Measurements from ENCODE around the gene PLXNA2.

Gene PLXNA2

DNA sequence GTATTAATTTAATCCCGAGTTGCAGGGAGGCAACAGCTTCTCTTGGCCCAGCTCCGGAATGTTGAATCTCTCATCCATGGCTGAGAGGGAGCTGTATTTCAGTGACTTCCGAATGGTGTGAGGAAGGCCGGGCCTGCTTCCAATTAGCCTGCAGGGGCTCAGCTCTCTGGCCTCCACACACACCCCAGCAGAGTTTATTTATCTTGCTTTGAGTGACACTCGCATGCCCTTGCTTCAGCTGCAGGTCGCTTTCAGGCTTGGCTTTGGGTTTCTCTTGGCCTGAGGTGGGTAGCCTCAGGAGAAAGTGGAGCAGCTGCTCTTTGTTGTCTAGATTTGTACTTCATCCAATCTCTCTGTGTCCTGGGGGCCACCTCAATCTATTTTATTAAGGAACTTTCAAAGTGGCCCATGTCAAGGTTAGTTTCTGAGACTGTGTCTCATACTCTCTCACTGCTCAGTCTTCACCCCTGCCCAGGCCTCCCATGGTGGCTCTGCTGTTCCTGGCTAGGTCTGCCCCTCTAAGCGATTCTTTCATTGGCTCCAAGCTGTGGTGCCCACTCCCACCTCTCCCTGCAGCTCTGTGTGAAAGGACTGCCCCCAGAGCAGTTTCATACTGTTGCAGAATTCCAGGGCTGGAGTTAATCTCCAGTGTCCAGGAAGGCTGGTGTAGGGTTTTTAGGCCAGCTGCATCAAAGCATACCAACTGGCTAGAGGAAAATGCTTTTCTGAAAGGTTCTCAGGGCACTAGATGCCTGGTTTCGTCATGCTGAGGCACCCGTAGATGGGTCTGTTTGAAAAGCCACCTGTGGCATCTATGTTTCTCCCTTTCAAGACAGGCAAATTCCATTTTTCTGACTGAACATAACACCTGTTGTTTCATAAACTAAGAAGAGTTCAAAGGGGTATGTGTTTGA is 153.5 kb downstream of the PLXNA2 start:
- TF ChIP-seq TAF1 (IDR thresholded peaks at IDR 0.05; ENCODE audit: borderline replicate concordance, insufficient read depth, low read length) (no peak), POLR2AphosphoS5 (IDR thresholded peaks at IDR 0.05; ENCODE audit: low read depth, low read length) (peak; percentile 49; the same call in 1 of the 2 replicates), SIN3A (IDR thresholded peaks at IDR 0.05; ENCODE audit: borderline replicate concordance, insufficient read depth, low read length) (0 out of 2 replicates have a peak, but pooled peaks have one; percentile 49), FOXP2 (optimal IDR thresholded peaks at IDR 0.05; ENCODE audit: borderline replicate concordance, extremely low read depth, extremely low read length, insufficient read depth) (peak; percentile 56)
- TF ChIP-seq, protein P1, sequence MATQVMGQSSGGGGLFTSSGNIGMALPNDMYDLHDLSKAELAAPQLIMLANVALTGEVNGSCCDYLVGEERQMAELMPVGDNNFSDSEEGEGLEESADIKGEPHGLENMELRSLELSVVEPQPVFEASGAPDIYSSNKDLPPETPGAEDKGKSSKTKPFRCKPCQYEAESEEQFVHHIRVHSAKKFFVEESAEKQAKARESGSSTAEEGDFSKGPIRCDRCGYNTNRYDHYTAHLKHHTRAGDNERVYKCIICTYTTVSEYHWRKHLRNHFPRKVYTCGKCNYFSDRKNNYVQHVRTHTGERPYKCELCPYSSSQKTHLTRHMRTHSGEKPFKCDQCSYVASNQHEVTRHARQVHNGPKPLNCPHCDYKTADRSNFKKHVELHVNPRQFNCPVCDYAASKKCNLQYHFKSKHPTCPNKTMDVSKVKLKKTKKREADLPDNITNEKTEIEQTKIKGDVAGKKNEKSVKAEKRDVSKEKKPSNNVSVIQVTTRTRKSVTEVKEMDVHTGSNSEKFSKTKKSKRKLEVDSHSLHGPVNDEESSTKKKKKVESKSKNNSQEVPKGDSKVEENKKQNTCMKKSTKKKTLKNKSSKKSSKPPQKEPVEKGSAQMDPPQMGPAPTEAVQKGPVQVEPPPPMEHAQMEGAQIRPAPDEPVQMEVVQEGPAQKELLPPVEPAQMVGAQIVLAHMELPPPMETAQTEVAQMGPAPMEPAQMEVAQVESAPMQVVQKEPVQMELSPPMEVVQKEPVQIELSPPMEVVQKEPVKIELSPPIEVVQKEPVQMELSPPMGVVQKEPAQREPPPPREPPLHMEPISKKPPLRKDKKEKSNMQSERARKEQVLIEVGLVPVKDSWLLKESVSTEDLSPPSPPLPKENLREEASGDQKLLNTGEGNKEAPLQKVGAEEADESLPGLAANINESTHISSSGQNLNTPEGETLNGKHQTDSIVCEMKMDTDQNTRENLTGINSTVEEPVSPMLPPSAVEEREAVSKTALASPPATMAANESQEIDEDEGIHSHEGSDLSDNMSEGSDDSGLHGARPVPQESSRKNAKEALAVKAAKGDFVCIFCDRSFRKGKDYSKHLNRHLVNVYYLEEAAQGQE (IDR thresholded peaks at IDR 0.05; ENCODE audit: insufficient read depth in 1 of 2, low read depth in 2 of 2, low read length in 2 of 2): peak in 1 of 2 experiments; percentile 60; a peak in 1 of 4 replicates

DNA sequence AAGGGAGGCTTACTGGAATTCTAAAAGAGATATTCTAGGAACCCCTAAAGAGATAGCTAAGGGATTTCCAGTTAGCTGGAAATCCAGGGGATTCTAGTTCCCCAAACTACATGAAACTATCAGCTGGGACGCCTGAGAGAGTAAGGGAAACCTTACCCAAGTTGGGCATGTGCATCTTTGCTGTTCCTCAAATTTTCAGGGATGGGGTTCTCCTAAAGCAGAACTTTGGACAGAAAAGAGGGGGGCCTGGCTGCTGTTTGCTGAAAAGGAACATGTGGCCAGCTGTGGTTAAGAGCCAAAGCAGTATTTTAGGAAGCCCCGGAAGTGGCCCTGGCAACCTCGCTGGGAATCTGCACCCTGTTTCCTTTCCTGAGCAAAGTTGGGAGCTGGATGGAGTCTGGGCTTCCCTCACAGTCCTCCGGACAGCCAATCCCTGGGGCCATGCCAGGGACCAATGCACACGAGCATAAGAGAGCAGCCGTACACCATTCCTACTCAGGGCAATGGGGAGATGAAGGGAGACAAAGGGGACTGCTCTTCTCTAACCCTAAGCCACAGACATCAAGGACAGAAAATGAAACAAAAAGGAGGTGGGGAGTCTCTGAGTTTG is 154.3 kb downstream of the PLXNA2 start:
- no peak for TF ChIP-seq TAF1 (IDR thresholded peaks at IDR 0.05; ENCODE audit: borderline replicate concordance, insufficient read depth, low read length)
- TF ChIP-seq, protein P1 (IDR thresholded peaks at IDR 0.05; ENCODE audit: insufficient read depth in 1 of 2, low read depth in 2 of 2, low read length in 2 of 2): no peak

DNA sequence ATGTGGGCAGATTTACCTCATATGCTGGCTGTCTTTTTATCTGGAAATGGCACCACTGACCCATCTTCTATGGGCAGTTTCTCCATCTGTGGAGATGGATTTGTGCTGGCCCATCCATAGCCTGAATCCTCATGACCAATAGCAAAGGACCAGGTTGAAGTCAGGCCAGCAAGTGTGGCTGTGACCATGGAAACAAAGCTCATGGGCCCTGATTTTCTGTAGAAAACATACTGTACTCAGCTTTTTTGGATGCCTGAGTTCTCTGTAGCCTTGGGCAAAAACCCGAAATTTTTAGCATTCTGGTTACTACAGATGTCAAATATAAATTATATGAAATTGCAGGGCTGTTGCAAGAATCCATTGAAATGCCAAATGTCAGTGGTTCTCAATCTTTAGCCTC is 155.0 kb downstream of the PLXNA2 start:
- TF ChIP-seq POLR2AphosphoS5 (IDR thresholded peaks at IDR 0.05; ENCODE audit: low read depth, low read length): no peak
- TF ChIP-seq FOXP2 (optimal IDR thresholded peaks at IDR 0.05; ENCODE audit: borderline replicate concordance, extremely low read depth, extremely low read length, insufficient read depth): no peak
- TF ChIP-seq, protein P1 (IDR thresholded peaks at IDR 0.05; ENCODE audit: insufficient read depth in 1 of 2, low read depth in 2 of 2, low read length in 2 of 2): no peak
- no peak for TF ChIP-seq TAF1 (IDR thresholded peaks at IDR 0.05; ENCODE audit: borderline replicate concordance, insufficient read depth, low read length)
- no peak for TF ChIP-seq SIN3A (IDR thresholded peaks at IDR 0.05; ENCODE audit: borderline replicate concordance, insufficient read depth, low read length)

DNA sequence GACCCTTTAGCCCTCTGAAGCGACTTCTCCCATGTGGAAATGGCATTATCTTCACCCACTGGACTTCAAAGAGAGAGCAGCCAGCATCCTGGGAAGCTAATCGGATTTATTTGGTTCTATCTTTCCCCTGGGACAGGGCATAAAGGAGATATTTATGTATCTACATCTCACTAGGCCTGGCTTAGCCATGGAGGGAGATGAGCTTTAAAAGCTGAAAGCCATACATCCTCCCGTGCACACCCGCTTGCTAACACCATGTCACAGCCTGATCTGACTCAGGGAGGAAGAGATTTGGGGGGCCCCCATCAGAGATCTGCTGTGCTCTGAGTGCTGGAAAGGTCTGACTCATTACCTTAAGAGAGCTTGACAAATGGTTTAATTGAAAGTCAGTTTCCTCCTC is 155.9 kb downstream of the PLXNA2 start:
- TF ChIP-seq POLR2AphosphoS5 (IDR thresholded peaks at IDR 0.05; ENCODE audit: low read depth, low read length): no peak
- TF ChIP-seq SIN3A (IDR thresholded peaks at IDR 0.05; ENCODE audit: borderline replicate concordance, insufficient read depth, low read length): no peak
- no peak for TF ChIP-seq FOXP2 (optimal IDR thresholded peaks at IDR 0.05; ENCODE audit: borderline replicate concordance, extremely low read depth, extremely low read length, insufficient read depth)
- no peak for TF ChIP-seq TAF1 (IDR thresholded peaks at IDR 0.05; ENCODE audit: borderline replicate concordance, insufficient read depth, low read length)
- TF ChIP-seq, protein P1 (IDR thresholded peaks at IDR 0.05; ENCODE audit: insufficient read depth in 1 of 2, low read depth in 2 of 2, low read length in 2 of 2): no peak
